HL-60 (cell line): ENCODE measurements around the gene WWOX.

Experiments used
- GABPA ChIP-seq: IDR thresholded peaks from 2 replicates; pipeline ENCODE4 v1.6.1; 2012; ENCODE audit warnings: low read depth
- POLR2AphosphoS5 ChIP-seq: IDR thresholded peaks from 2 replicates; pipeline ENCODE4 v1.6.1; 2012; ENCODE audit warnings: low read depth
- TF ChIP-seq, protein P1 (sequence below): IDR thresholded peaks from one replicate; pipeline ENCODE4 v1.5.1; 2011; ENCODE audit warnings: low read length, control low read depth, inconsistent platforms; ENCODE audit not compliant: insufficient read depth
- TF ChIP-seq, protein P2 (sequence below): IDR thresholded peaks from 2 replicates; pipeline ENCODE4 v1.6.1; 2012; ENCODE audit warnings: low read depth; ENCODE audit not compliant: insufficient replicate concordance

DNA sequence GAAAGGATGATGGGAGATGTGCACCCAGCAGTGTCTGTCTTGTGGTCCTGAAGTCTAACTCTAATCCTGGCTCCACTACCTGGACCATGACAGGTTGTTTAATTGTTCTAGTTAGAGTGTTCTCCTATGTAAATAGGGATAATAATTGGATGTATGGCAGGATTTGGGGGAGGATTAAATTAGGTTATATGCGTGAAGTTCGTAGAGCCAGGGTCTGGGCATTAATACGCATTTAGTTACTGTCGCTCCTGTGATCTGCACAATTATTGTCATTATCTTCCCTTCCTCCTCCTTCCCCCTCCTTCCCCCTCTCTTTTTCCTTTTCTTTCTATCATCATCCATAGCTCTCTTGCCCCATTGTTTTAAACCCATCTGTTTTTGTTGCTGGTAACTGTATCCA lies 210.3 kb downstream of the WWOX start:
- TF ChIP-seq, protein P1, sequence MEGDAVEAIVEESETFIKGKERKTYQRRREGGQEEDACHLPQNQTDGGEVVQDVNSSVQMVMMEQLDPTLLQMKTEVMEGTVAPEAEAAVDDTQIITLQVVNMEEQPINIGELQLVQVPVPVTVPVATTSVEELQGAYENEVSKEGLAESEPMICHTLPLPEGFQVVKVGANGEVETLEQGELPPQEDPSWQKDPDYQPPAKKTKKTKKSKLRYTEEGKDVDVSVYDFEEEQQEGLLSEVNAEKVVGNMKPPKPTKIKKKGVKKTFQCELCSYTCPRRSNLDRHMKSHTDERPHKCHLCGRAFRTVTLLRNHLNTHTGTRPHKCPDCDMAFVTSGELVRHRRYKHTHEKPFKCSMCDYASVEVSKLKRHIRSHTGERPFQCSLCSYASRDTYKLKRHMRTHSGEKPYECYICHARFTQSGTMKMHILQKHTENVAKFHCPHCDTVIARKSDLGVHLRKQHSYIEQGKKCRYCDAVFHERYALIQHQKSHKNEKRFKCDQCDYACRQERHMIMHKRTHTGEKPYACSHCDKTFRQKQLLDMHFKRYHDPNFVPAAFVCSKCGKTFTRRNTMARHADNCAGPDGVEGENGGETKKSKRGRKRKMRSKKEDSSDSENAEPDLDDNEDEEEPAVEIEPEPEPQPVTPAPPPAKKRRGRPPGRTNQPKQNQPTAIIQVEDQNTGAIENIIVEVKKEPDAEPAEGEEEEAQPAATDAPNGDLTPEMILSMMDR = no peak
- TF ChIP-seq, protein P2, sequence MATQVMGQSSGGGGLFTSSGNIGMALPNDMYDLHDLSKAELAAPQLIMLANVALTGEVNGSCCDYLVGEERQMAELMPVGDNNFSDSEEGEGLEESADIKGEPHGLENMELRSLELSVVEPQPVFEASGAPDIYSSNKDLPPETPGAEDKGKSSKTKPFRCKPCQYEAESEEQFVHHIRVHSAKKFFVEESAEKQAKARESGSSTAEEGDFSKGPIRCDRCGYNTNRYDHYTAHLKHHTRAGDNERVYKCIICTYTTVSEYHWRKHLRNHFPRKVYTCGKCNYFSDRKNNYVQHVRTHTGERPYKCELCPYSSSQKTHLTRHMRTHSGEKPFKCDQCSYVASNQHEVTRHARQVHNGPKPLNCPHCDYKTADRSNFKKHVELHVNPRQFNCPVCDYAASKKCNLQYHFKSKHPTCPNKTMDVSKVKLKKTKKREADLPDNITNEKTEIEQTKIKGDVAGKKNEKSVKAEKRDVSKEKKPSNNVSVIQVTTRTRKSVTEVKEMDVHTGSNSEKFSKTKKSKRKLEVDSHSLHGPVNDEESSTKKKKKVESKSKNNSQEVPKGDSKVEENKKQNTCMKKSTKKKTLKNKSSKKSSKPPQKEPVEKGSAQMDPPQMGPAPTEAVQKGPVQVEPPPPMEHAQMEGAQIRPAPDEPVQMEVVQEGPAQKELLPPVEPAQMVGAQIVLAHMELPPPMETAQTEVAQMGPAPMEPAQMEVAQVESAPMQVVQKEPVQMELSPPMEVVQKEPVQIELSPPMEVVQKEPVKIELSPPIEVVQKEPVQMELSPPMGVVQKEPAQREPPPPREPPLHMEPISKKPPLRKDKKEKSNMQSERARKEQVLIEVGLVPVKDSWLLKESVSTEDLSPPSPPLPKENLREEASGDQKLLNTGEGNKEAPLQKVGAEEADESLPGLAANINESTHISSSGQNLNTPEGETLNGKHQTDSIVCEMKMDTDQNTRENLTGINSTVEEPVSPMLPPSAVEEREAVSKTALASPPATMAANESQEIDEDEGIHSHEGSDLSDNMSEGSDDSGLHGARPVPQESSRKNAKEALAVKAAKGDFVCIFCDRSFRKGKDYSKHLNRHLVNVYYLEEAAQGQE = no peak
- no peak for TF ChIP-seq GABPA
- no peak for TF ChIP-seq POLR2AphosphoS5
